Colonic mucosa (tissue), 4 donors: ENCODE data around the gene APOD. TPM values are rescaled to one million over a fixed set of nuclear protein-coding genes. Genes with fewer than 3 reads are reported as not detected.
"Not testable (repeated sequence)": the region's sequence is repeated elsewhere in the genome, so short reads cannot be mapped to it uniquely, and the experiment has no call there.

Experiments
- DNase-seq: peaks from one replicate; pipeline ENCODE4 v3.0.0-alpha.2; 2020
- H3K27ac ChIP-seq: fragments of 200-600 bp; one replicate; pipeline ENCODE4 v1.8.0; 2021
- H3K27me3 ChIP-seq: fragments of 200-600 bp; one replicate; pipeline ENCODE4 v1.8.0; 2021
- H3K36me3 ChIP-seq: fragments of 200-600 bp; one replicate; pipeline ENCODE4 v1.8.0; 2021
- H3K4me1 ChIP-seq: fragments of 200-600 bp; one replicate; pipeline ENCODE4 v1.8.0; 2021; ENCODE audit warnings: mild to moderate bottlenecking
- H3K4me3 ChIP-seq: fragments of 200-600 bp; one replicate; pipeline ENCODE4 v1.8.0; 2021
- H3K9ac ChIP-seq, 2 donors: one replicate each; pipeline ENCODE4 v1.7.0; 2013; ENCODE audit warnings: control low read depth in 2 of 2, low read depth in 2 of 2, low read length in 2 of 2
- H3K9me3 ChIP-seq: fragments of 200-600 bp; one replicate; pipeline ENCODE4 v1.8.0; 2021
- intact Hi-C: fragments of 100-400 bp; cut with DNase I; formaldehyde crosslinking; loops from one replicate; pipeline ENCODE4 v1.14.1; 2022
- total RNA-seq, 2 donors: library from RNA; stranded (reverse); fragmentation: NEBNext Ultra II Directional in 1 of 2; extraction: Animal tissue kit (Norgen Biotek cat#: 25700) in 1 of 2; gene quantifications; one replicate each; pipeline ENCODE4 v1.2.1, GENCODE V29; 2021
- TF ChIP-seq, protein P1 (sequence below): fragments of 200-600 bp; IDR thresholded peaks from one replicate; pipeline ENCODE4 v1.8.0; 2022; ENCODE audit warnings: antibody characterized with exemption, mild to moderate bottlenecking
- donor health status: healthy.
- donor health status: DM: no; HTN: no; CAD: no.
- donor health status: DM: no; HTN: no; CAD: no.

APOD gene
- total RNA-seq, 2 donors from 2014 or later, result 7.2 to 13.1 TPM

GRCh38 chr3:195595785-195596531, 12.2 kb upstream of the APOD start:
- no peak overlapping the region for H3K27ac ChIP-seq
- no peaks in the 10 kb centered on the region for H3K27me3 ChIP-seq
- H3K9me3 ChIP-seq, result no peaks in the 10 kb centered on the region
- no peak for DNase-seq
- no peak overlapping the region for H3K4me3 ChIP-seq
- TF ChIP-seq, protein P1, sequence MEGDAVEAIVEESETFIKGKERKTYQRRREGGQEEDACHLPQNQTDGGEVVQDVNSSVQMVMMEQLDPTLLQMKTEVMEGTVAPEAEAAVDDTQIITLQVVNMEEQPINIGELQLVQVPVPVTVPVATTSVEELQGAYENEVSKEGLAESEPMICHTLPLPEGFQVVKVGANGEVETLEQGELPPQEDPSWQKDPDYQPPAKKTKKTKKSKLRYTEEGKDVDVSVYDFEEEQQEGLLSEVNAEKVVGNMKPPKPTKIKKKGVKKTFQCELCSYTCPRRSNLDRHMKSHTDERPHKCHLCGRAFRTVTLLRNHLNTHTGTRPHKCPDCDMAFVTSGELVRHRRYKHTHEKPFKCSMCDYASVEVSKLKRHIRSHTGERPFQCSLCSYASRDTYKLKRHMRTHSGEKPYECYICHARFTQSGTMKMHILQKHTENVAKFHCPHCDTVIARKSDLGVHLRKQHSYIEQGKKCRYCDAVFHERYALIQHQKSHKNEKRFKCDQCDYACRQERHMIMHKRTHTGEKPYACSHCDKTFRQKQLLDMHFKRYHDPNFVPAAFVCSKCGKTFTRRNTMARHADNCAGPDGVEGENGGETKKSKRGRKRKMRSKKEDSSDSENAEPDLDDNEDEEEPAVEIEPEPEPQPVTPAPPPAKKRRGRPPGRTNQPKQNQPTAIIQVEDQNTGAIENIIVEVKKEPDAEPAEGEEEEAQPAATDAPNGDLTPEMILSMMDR, result no peak
- H3K36me3 ChIP-seq, result no peaks in the 10 kb centered on the region
- H3K4me1 ChIP-seq, result no peaks in the 10 kb centered on the region
- intact Hi-C loops, result no loop called here
- H3K9ac ChIP-seq, result no peak overlapping the region

DNA sequence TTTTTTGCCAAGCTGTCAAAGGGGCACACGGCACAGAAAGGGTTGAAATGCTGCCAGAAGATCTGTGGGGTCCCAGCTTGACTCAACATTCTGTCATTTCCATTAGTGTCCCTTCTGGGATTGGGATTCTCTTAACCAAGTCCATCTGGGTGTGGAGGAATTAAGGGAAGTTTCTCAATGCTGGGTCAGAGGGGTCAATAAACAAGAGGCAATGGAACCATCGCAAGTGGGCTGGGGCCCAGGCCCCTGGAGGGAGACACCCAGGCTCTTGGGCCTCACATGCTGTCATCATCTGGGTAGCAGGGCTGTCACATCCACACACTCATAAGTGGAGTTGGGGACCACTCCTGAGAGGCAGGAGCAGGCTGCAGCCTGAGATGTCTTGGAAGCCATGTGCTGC, 8.1 kb upstream of the APOD start:
- intact Hi-C loops, result no loop called here
- Histone ChIP-seq H3K36me3 (no peaks in the 10 kb centered on the region), H3K9me3 (no peaks in the 10 kb centered on the region), H3K27me3 (no peaks in the 10 kb centered on the region), H3K4me3 (no peak overlapping the region), H3K4me1 (no peaks in the 10 kb centered on the region), H3K27ac (no peak overlapping the region), H3K9ac (no peak overlapping the region)
- no peak for DNase-seq
- TF ChIP-seq, protein P1, result no peak

DNA sequence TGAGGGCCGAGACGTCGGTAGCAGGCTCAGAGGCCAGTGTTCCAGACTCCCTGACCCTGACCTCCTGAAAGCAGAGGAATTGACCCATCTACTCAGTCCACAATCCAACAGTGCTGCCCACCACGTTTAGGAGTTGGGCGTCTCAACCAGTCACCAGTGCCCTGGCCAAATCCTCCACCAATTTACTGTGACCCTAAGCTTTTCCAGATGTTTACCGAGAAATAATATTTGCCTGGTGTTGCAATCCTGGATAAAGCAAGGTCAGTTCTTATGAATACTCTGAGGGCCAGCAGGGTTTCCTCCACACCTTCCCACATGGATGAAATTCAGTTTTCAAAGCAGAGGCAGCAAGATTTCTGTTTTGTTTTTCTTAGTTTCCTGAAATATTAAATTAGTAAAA, 7.5 kb upstream of the APOD start:
- no peaks in the 10 kb centered on the region for H3K27me3 ChIP-seq
- DNase-seq, result no peak
- no peak overlapping the region for H3K27ac ChIP-seq
- TF ChIP-seq, protein P1, result no peak
- H3K4me3 ChIP-seq, result no peak overlapping the region
- H3K9ac ChIP-seq, result no peak overlapping the region
- intact Hi-C loops, result no loop called here
- no peaks in the 10 kb centered on the region for H3K36me3 ChIP-seq
- no peaks in the 10 kb centered on the region for H3K9me3 ChIP-seq
- H3K4me1 ChIP-seq, result no peaks in the 10 kb centered on the region

- H3K27ac ChIP-seq, intact Hi-C loops: not testable (repeated sequence)
Measured at GRCh38 chr3:195590381-195590780, 6.6 kb upstream of the APOD start.

DNA sequence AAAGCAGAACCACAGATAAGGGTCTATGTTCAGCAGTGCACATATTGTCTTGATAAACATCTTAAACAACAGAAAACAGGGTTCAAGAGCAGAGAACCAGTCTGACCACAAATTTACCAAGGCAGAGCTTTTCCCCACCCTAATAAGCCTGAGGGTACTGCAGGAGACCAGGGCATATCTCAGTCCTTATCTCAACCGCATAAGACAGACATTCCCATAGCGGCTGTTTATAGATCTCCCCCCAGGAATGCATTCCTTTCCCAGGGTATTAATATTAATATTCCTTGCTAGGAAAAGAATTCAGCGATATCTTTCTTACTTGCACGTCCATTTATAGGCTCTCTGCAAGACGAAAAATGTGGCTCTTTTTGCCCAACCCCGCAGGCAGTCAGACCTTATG, 6.1 kb upstream of the APOD start:
- H3K36me3 ChIP-seq, H3K9ac ChIP-seq, H3K4me1 ChIP-seq, H3K4me3 ChIP-seq, H3K27me3 ChIP-seq, intact Hi-C loops, H3K27ac ChIP-seq, H3K9me3 ChIP-seq, DNase-seq: not testable (repeated sequence)

More at GRCh38 chr3:195590381-195590780, 6.6 kb upstream of the APOD start:
- H3K36me3 ChIP-seq, H3K27me3 ChIP-seq, H3K9me3 ChIP-seq, DNase-seq, H3K4me1 ChIP-seq, H3K9ac ChIP-seq, H3K4me3 ChIP-seq: not testable (repeated sequence)

DNA sequence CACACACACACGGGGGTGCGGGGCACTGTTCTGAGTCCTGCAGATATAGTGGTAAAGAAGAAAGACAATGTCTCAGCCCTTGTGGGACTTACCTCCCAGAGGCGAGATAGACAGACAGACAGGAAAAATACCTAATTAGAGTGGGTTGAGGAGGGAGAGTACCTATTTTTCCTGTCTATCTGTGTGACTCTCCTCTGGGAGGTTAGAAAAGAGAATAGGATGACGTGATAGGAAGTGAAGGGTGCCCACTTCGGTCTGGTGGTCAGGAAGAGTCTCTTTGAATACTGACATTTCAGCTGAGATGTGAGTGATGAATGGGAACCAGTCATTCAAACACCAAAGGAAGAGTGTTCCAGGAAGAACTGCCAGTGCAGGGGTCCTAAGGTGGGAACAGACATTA, 4.1 kb upstream of the APOD start:
- H3K27me3 ChIP-seq, result no peaks in the 10 kb centered on the region
- H3K4me1 ChIP-seq, result no peaks in the 10 kb centered on the region
- no peak overlapping the region for H3K27ac ChIP-seq
- intact Hi-C loops, result no loop called here
- no peak for DNase-seq
- no peaks in the 10 kb centered on the region for H3K36me3 ChIP-seq
- H3K9me3 ChIP-seq, result no peaks in the 10 kb centered on the region
- H3K4me3 ChIP-seq, result no peak overlapping the region
- no peak overlapping the region for H3K9ac ChIP-seq
- TF ChIP-seq, protein P1, result no peak
